Fibroblast of skin of left biceps (primary cell): Measurements from ENCODE around the gene HEBP1.

Experiments
- DNase-seq, 2 experiments: peaks; one replicate each; pipeline ENCODE4 v3.0.0-alpha.2; 2013; ENCODE audit warnings: low read depth in 2 of 2

The HEBP1 gene

DNA sequence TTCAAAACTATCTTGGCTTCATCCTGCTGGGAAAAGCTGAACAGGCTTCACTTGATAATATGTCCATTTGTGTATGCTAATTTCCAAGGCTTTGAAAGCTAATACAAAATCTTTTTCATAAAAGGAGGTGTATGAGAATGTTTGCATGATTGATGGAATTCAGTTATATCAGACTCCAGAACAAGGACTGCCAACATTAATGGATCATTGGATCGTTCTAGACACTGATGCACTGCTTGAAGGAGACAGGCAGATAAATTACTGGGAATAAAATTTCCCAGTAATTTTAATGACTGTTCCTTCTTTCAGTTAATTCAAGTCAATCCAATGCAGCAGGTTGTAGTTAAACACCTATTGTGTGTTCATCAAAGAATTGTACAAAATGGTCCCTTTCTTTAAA, 48.6 kb downstream of the HEBP1 start:
- no peak for DNase-seq

DNA sequence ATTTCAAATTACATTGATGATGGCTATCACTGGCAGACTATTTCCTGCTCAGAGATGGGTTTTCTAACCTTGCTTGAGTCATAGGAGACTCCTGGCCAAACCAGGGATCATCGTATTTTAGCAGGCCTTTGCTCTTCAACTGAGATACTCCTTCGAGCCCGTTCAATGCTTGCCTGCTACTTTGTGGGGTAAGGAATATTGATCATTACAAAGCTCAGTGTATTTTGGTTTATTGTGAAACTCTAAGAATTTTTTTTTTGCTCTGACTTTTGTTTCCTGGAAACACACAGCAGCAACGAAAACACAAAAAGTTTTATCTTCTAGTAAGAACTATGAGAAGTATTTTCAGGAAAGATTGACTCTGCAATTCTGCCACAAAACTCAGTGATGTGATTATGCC, 52.2 kb downstream of the HEBP1 start:
- DNase-seq: no peak

DNA sequence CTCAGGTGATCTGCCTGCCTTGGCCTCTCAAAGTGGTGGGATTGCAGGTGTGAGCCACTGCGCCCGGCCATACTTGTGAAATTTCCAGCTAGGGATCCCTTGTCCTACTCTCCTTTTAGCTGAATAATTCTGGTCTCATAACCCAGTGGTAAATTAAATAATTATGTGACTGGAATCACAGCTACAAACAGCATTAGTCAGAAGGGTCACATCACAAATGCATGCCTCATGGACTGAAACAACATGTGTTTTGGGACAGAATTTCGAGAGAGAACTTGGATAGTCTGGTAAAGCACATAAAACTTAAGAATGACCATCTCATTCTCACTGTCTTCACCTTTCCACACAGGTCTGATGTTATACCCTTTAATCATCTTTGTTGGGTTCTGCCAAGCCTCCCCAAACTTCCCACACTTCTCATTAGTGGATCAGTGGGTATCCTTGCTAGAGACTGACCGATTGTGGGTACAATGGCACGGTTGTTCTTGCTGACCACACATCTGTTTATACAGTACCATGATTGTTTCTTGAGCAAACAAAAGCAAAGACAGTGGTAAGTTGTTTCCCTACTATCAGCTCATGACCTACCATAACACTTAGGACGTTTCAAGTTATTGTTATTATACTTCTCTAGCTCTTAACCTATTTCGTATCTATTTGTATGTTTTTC, 53.2 kb downstream of the HEBP1 start:
- DNase-seq: no peak

DNA sequence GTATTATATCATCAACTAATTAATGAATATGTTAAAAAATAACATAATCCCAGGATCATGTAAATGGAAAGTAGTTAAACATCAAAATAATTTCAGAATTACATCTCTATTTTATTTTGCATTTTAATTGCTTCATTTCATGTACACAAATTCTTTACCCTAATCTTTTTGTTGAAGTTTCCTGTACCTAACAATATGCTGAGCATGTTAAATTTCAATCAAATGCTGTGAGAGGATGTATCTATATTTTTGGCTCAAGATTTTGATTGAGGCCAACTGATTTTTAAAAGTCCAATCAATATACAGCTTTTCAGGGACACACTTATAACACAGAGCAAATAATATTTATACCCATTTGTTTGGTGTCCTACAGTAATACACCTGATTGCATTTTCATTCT, 54.5 kb downstream of the HEBP1 start:
- no peak for DNase-seq

DNA sequence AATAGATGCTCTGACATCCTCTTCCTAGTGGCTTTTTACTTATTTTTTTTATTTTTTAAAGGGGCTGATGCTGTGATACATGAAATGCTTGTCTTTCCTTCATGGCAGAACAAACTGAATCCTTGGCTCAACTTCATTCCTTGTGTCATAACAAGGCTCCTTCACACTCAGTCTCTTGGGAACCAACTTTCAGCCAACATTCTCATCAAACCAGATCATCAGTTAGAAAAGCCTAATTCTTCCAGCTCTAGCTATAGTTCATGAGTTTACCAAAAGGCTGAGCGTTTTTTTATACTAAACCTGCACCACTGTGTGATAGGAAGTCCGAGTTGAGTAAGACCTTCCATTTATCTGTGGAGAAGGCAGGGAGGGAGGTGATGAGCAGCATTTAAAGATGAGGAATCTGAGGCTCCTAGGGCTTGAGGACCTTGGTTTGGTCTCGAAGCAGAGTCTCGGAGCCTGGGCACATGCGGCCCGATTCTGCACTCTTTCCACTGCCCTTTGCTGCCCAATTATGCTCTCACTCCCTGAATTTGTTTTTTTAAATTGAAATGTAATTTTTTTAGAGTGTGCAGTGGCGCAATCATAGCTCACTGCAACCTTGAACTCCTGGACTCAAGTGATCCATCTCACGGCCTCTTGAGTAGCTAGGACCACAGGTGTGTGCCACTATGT, 56.3 kb downstream of the HEBP1 start:
- no peak for DNase-seq

DNA sequence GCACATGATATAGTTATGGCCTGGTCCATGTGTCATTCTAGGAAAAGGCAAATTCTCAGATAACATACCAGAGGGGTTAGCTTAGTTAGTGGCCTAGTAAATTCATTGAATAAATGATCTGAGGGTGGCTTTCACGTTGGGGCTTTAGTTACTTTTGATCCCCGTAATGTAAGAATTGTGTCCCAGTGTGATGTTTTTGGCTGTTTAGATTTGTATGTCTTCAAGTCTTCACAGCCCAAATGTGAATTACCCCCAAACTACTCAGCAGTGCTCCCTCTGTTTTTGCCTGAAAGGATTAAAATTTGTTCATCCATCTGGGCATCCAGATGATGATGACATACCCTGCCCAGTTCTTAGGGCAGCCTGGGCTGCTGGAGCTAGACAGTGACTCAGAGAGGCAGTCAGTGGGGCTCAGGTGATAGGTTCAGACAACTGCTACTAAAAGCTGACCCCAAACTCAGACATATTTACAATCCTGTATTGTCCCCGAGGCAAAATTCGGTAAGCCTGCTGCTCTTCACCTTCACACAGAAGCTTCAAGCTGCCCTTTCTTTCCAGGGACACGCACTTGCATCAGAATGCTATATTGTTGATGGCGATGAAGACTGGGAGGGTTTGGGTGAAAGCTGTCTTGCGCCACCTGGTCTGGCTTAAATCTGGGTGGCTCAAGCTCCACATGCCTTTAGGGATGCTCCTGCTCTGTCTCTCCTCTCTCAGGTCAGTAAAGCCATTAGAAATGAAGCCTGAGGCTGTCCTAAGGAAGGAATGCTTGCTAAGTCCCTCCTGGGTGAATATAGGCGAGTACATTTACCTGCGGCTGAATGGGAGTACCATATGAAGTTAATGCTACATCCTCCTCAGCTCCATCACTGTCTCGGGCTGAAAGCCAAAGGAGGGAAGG, 58.4 kb downstream of the HEBP1 start:
- DNase-seq: no peak

DNA sequence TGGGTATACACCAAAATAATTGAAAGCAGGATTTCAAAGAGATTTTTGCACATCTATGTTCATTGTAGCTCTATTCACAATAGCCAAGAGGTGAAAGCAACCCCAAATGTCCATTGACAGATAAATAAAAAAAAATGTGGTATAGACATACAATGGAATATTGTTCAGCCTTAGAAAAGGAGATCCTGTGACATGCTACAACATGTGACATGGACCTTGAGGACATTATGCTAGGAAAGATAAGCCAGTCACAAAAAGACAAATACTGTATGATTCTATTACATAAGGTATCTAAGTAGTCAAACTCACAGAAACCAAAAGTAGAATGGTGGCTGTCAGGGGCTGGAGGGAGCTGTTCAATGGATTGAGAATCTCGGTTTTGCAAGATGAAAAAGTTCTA, 60.2 kb downstream of the HEBP1 start:
- DNase-seq: no peak

DNA sequence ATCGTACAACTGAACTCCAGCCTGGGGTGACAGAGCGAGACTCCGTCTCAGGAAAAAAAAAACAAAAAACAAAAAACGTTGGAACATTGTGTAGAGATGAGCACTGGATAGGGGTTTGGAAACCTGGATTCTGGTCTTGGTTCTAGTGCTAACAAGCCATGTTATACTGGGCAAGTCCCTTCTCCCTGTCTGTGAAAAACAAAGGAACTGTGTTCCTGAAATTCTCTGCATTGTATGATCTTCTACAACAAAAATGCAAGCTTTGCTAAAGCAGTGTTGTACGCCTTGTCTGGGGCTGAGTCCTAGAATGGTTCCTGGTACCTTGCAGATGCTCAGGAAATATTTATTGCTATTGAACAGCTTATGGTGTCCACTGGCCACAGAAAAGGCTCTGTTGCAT, 61.5 kb downstream of the HEBP1 start:
- no peak for DNase-seq

DNA sequence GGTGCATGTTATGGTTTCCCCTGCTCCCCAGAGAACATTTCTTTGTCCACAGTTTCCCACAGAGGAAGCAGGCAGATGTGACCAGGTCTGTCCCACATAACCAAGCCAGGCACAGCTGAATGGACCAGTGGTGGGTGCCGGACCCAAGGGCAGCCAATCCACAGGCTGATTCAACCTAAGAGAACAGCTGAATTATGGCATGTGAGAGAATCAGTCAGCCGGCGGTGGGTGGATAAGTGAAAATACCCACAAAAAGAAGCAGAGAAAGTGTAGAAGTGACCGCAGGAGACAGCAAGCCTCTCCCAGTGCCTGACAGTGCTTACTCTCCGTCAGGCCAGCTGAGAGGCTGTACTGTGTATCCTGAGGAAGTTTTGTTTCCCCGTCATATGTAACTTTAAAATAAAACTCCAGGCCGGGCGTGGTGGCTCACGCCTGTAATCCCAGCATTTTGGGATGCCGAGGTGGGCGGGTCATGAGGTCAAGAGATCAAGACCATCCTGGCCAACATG, 63.0 kb downstream of the HEBP1 start:
- no peak for DNase-seq

DNA sequence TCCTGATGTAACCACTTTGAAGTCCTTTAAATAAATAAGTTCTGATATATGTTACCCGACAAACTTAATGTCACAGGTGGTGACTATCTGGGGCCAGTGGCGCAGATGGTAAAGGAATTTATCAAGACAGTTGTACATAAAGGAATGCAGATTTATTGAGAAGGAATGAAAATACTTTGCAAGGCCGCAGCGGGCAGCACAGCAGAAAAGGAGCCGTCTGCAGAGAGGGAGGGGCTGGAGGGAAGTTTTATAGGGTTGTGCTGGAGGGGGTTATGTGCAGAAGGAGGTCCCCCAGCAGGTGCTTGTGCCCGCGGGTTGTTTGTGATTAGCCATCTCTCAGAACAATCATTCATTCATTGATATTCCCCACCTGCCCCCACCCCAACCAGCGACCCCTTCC, 65.5 kb downstream of the HEBP1 start:
- DNase-seq: no peak

DNA sequence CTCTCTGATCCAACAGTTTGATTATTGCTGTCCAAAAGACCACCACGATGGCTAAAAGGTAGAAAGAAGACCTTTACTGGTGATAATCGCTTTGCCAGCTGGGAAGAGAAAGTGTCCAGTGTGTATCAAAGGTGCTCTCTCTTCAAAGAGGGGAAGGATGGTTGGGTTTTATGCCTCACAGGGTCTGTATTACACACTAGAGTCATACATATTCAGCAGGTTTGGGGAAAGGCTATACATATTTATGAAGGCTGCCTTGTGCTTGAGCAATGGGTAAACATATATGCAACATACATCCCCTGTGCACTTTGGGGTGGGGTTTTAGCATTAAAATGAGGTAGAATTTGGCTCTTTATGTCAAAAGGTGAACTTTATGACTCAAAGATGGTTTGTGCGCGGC, 66.3 kb downstream of the HEBP1 start:
- no peak for DNase-seq

DNA sequence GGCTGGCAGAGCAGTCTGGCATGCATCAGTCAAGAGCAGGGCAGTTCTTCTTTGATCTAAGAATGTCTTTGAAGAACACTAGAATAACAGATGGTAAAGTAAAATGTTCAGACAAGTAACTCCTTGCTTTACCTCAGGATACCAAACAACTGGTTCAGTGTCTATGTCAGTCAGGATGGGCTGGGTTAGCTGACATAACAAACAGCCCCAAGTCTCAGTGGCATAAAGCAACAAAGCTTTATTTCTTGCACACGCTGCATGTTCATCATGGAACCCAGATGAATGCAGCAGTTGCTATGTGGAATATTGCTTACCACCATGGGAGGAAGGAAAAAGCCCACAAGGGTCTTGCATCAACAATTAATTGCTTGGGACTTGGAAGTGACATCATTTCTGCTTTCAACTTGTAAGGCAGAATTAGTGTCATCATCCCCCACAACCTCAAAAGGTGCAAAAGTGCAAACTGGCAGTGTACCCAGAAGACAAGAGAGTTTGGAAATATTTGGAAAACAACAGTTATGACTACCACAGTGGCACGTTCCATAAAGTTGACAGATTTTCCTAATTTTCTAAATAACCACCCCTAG, 69.3 kb downstream of the HEBP1 start:
- DNase-seq: no peak

DNA sequence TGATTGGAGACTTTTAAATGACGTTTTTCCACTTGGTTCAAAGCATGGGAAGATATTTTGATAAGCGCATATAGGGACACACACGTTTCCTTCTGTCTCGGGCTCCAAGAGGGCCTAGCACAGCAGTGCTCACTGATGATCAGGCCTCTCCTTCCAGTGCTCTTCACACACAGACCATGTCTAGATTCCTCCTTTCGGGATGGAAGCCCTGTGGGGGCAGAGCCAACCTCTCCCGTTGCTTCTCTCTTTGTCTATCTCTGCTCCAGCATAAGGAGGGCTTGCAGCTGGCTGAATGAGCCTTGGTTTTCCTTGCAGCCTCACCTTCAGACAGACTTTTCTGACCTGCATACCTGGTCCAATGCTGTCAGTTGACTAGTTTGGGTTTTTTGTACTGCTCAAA, 70.4 kb downstream of the HEBP1 start:
- no peak for DNase-seq

DNA sequence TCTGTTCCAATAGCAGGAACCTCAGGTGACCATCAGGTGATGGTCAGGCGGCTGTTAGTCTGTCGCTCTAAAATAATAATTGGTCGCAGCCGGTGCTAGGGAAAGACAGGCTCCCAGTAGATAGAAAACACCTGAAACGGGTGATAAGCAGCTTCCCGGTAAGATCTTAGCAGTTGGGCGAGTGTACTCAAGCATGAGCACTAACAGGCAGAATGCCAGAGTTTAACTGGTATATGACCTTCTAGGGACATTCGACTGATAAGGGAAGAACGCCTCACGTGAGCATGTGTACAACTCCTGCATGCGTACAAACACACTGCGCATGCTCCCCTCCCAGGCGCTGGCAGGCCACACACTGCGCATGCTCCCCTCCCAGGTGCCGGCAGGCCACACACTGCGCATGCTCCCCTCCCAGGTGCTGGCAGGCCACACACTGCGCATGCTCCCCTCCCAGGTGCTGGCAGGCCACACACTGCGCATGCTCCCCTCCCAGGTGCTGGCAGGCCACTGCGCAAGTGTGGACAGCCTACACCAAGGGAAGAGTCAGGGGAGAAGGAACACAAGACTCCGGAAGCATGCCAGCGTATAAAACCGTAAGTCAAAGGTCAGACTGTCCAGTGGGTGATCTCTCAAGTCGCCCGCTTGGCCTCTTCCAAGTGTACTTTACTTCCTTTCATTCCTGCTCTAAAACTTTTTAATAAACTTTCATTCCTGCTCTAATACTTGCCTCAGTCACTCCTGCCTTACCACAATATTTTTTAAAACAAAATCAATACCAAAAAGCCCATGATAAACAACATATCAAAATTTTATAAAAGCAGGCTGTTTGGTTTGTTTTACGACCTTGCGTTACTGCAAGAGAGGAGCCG, 72.6 kb downstream of the HEBP1 start:
- DNase-seq: no peak

DNA sequence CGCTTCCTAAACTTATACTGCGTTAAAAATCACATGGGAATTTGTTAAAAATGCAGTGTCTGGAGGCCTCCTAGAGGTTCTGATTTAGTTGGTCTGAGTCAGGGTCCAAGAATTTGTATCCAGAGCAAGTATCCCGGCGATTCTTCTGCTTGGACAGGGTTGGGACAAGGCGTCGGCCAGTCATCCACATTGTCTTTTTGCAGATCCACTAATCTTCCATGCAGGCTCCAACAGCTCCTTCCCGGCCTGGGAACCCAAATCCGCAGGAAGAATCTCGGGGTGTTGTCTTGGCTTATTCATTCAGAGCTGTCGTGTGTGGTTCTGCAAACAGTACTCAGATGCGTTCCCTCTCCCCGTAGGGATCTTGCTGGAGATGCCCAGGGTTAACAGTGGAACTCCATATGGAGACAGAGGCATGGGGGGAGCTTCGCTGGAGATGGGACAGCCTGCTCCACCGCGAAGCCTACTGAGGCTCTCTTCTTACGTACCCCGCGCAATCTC, 73.4 kb downstream of the HEBP1 start:
- no peak for DNase-seq

DNA sequence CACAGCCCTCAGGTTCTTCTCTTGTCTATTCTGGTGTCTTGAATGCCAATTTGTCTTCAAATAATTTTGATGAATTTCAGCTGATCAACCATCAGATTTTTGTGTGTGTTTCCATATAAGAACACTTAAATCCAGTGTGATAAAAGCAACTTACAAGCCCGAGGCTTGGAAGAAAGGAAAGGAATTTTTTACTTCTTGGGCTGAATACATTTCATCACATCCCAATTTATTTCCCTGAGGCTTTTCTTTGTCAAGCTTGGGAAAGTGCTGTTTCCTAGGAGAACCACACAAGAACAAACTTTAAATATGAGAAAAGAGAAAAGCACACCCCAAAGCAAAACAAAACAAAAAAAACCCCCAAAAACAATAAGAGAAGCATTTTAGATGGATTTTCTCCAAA, 74.7 kb downstream of the HEBP1 start:
- DNase-seq: no peak
